Activated T-cell treated with anti-CD3 and anti-CD28 coated beads for 4 hours (primary cell): ENCODE data around the gene SCLY.

Experiments used
- DNase-seq: peaks from one replicate; pipeline ENCODE4 v3.0.0-alpha.2; 2020

Gene SCLY

DNA sequence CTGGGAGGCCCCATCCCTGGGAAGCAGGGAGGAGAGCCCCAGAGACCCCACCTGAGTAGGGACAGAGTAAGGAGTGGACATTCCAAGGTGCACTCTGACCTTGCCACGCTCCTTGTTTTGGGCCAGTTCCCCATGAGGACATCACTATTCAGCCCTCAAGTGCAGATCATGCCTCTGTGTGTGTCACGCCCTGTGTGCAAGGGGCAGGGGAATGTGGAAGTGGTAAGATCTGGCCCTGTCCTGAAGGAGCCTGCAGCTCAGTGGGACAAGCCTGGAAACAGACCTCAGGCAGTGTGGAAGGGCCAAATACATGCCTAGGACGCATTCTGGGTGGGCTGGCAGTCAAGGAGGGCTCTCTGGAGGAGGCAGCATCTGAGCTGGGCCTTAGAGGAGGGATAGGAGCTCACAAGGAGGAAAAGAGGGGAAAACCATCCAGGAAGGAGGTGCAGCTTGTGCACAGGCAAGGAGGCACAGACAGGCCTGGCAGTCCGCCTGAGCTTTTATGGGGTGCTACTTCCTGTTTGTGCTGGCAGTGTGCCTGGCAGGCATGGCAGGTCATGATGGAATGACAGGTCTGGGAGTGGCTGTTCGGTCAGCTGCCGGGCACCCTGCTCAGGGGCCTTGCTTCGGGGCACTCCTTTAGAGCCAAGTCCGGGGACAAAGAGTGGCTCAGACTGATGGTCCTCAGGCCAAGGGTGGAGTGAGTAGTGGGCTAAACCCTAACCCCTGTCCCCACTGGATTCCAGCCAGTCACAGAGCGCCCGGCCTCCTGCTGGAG is 80.9 kb downstream of the SCLY start:
- DNase-seq, result no peak

DNA sequence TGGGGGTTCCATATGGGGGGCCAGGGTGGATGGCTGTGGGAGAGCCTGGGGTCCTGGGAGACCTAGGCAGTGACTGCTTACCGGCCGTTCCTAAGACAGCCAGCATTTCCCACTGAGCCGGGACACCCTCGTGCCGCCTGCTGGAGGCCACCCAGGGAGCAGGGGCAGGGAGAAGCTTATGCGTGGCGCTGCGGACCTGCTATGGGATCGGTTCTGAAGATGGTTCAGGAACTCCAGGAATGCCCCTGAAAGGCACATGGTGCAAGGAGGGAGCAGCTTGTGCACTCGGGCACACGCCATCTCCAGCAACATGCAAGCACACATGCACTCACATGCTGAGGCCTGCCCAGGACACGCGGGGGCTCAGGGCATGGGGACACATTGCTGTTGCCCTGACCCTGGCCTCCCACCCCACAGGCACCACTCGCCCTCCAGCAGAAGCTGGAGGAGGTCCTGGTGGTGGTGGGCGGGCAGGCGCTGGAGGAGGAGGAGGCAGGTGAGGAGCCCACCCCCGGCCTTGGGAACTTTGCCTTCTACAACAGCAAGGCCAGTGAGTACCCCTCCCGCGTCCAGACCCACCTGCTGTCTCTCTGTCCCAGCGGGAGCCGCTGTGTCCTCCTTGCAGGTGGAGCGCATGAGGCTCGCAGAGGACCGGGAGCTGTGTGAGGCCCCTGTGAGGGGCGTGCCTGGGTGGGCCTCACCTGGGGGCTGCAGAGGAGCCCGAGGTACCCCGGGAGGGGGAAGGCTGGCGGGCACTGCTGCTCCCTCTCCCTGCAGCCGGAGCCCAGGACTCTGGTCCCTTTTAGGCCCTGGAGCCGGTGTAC is 81.8 kb downstream of the SCLY start:
- no peak for DNase-seq

DNA sequence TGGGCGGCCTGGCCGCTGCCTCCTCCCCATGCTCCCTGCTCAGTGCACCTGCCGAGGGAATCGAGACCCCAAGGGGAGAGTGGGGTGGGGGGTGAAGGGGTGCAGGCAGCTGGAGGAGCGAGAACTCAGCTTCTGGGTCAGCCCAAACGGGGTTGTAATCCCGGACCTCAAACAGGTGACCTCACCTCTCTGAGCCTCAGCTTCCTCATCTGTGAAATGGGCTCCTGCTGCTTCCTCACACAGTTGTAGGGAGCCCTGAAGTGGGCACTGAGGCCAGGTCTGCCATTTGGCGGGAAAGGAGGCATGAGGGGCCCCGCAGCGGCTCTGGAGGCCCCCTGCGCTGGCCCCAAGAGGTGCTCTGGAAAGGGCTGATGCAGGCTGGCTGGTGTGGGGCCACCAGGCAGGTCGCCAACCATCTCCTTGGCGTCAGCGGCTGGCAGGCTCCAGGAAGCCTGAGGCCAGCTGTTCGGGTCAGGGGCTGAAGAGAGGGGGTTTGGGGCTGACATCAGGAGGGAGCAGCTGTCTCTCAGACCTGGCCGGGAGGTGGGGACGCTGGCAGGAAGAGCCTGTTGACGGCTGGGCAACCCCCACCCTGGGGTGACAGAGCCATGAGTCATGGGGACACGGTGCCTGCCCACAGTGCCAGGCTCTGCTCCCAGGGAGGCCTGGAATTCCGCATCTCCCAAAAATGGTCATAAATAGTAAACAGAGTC is 82.6 kb downstream of the SCLY start:
- DNase-seq, result no peak

DNA sequence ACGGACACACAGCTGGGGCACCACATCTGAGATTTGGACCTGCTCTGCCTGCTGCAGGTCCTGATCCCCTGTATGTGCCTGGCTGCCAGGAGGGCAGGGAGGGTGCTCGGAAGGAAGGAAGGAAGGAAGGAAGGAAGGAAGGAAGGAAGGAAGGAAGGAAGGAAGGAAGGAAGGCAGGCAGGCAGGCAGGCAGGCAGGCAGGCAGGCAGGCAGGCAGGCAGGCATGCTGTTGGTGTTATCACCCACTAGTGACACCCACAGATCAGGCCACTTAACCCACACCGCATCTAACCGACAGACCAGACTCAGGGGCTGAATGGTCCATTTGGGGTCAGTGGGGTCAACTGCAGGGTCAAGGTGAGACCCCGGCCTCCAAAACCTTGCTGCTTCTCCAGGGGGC is 83.5 kb downstream of the SCLY start:
- no peak for DNase-seq

DNA sequence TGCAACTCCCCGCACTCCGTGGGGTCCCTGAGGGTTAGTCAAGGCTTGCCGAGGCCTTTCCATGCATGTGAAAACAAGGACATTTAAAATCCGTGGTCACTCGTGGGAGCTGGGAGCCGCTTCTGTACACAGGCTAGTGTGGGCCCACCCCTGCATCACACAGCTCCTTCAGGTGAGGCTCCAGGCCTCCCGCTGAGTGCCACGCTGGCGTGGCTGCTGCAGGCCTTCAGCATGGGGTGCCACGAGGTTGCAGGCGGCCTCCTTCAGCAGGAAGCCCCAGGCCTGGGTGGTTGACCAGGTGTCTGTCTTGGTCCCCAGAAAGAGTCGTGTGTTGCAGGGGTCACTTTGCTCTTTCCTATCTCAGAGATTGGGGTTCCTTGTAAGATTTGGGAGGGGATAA is 84.2 kb downstream of the SCLY start:
- DNase-seq, result no peak

- DNase-seq, result no peak
These were observed 85.0 kb downstream of the SCLY start for GRCh38 chr2:238145851-238146250.

- no peak for DNase-seq
These were observed 86.2 kb downstream of the SCLY start for GRCh38 chr2:238146884-238147544.

- no peak for DNase-seq
These were observed 88.2 kb downstream of the SCLY start for GRCh38 chr2:238148981-238149380.
